A673 (cell line): ENCODE data around the gene NBEA.

ENCODE experiments used
- CTCF ChIP-seq: fragments of 300-800, 200-600 bp; sonication (generic); conservative IDR thresholded peaks from 2 replicates; pipeline ENCODE4 v1.5.1; 2017; ENCODE audit warnings: low read depth, mild to moderate bottlenecking, antibody characterized with exemption, low read length, moderate library complexity, mixed read lengths
- EZH2 ChIP-seq: fragments of 200-600 bp; sonication (generic); IDR thresholded peaks from 2 replicates; pipeline ENCODE4 v1.6.1; 2017; ENCODE audit warnings: borderline replicate concordance, low read depth, mild to moderate bottlenecking, mixed read lengths, antibody characterized with exemption, low read length; ENCODE audit not compliant: poor library complexity, severe bottlenecking

GRCh38 chr13:35618565-35619083 lies 676.6 kb downstream of the NBEA start:
- TF ChIP-seq EZH2 (no peak), CTCF (no peak)
